Lung (tissue), 12 donors: ENCODE data around the gene PLEKHS1. TPM values are rescaled to one million over a fixed set of nuclear protein-coding genes. Genes with fewer than 3 reads are reported as not detected.

Experiments used
- ATAC-seq: fragments of 200-7000 bp; cut with Tn5 transposase; one replicate; pipeline ENCODE4 v1.9.1; 2020; ENCODE audit warnings: moderate number of reproducible peaks; ENCODE audit not compliant: insufficient read depth, low FRiP score
- DNase-seq, 3 donors: peaks; one replicate each; pipeline ENCODE4 v3.0.0-alpha.2; 2013 to 2017
- H3K27ac ChIP-seq, 2 donors: one replicate each; pipeline ENCODE4 v1.5.1; 2013; ENCODE audit warnings: mild to moderate bottlenecking in 2 of 2, moderate library complexity in 2 of 2, control low read depth in 1 of 2, inconsistent platforms in 1 of 2, low read depth in 1 of 2, low read length in 1 of 2
- H3K27me3 ChIP-seq, 3 donors: one replicate each; pipeline ENCODE4 v1.5.1; 2013; ENCODE audit warnings: low read length in 2 of 3; ENCODE audit not compliant: control insufficient read depth in 3 of 3, insufficient read depth in 3 of 3
- H3K36me3 ChIP-seq, 4 donors: one replicate each; pipeline ENCODE4 v1.5.1; 2013; ENCODE audit warnings: low read length in 4 of 4, mild to moderate bottlenecking in 1 of 4, moderate library complexity in 1 of 4; ENCODE audit not compliant: control insufficient read depth in 4 of 4, insufficient read depth in 4 of 4
- H3K4me1 ChIP-seq, 5 donors: one replicate each; pipeline ENCODE4 v1.5.1; 2013; ENCODE audit warnings: low read length in 5 of 5, mild to moderate bottlenecking in 2 of 5, moderate library complexity in 1 of 5; ENCODE audit not compliant: control insufficient read depth in 5 of 5, insufficient read depth in 5 of 5
- H3K4me3 ChIP-seq: one replicate; pipeline ENCODE4 v1.5.1; 2013; ENCODE audit warnings: mild to moderate bottlenecking, control low read depth, moderate library complexity
- H3K9ac ChIP-seq, 2 donors: one replicate each; pipeline ENCODE4 v1.5.1; 2013; ENCODE audit warnings: low read length in 2 of 2, control low read depth in 1 of 2; ENCODE audit not compliant: insufficient read depth in 1 of 2
- H3K9me3 ChIP-seq, 4 donors: one replicate each; pipeline ENCODE4 v1.5.1; 2013; ENCODE audit warnings: low read length in 3 of 4, mild to moderate bottlenecking in 1 of 4, moderate library complexity in 1 of 4; ENCODE audit not compliant: control insufficient read depth in 4 of 4, insufficient read depth in 3 of 4
- WGBS, 2 donors: extraction: QIAGEN DNeasy Blood & Tissue Kit; methylation state at CpG; one replicate each; pipeline ENCODE4 v1.1.7; 2013; 5-methylcytosine and 5-hydroxymethylcytosine counted together
- polyA plus RNA-seq, 2 donors: library from polyadenylated mRNA; stranded (reverse); fragments of 200-250 nt; gene quantifications; one replicate each; pipeline ENCODE4 v1.2.1, GENCODE V29; 2013
- total RNA-seq, 2 donors: library from RNA; depleted of rRNA in 1 of 2; stranded (reverse); fragments of >200 nt in 1 of 2; gene quantifications; one replicate each; pipeline ENCODE4 v1.2.1, GENCODE V29; 2014 to 2021
- TF ChIP-seq, protein P1 (sequence below): IDR thresholded peaks from 2 replicates; pipeline ENCODE4 v1.5.1; 2012; ENCODE audit warnings: mild to moderate bottlenecking; ENCODE audit errors: control extremely low read depth, extremely low read depth
- donor health status: control.
- donor health status: control.
- donor health status: Bipolar disorder and iron deficiency.
- donor health status: healthy.
- donor health status: DM: yes; HTN: yes; CAD: no.

PLEKHS1 gene
- total and polyA plus RNA-seq, 4 donors, result 4.2 to 21.9 (median 10.4) TPM

DNA sequence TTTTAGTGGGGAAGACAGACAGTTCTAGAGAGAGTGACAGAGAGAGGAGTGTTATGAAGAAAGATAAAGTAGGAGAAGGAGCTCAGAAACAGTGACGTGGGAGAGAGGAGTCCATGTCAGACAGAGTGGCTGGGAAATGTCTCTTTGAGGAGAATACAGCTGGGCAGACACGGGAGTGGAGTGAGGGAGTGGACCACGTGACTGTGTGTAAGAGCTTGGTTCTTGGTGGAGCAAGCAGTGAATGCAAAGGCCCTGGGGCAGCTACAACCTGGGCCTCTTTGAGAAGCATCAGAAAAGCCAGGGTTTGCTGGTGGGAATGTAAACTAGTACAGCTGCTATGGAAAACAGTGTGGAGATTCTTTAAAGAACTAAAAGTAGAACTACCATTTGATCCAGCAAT, 11.9 kb upstream of the PLEKHS1 start:
- Histone ChIP-seq H3K9me3 (no peaks in the 10 kb centered on the region), H3K27ac (no peak overlapping the region), H3K9ac (no peak overlapping the region), H3K36me3 (no peaks in the 10 kb centered on the region), H3K4me3 (no peak overlapping the region), H3K27me3 (no peaks in the 10 kb centered on the region), H3K4me1 (peaks cover 0 to 14% (median 4%) of the 10 kb centered on the region in 5 donors)
- ATAC-seq, result no peak
- DNase-seq, result no peak
- TF ChIP-seq, protein P1, sequence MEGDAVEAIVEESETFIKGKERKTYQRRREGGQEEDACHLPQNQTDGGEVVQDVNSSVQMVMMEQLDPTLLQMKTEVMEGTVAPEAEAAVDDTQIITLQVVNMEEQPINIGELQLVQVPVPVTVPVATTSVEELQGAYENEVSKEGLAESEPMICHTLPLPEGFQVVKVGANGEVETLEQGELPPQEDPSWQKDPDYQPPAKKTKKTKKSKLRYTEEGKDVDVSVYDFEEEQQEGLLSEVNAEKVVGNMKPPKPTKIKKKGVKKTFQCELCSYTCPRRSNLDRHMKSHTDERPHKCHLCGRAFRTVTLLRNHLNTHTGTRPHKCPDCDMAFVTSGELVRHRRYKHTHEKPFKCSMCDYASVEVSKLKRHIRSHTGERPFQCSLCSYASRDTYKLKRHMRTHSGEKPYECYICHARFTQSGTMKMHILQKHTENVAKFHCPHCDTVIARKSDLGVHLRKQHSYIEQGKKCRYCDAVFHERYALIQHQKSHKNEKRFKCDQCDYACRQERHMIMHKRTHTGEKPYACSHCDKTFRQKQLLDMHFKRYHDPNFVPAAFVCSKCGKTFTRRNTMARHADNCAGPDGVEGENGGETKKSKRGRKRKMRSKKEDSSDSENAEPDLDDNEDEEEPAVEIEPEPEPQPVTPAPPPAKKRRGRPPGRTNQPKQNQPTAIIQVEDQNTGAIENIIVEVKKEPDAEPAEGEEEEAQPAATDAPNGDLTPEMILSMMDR, result no peak
- WGBS, 2 donors, result 72 to 88% methylated on average over 3 of the region's 3 CpGs

- Histone ChIP-seq H3K4me3 (no peak overlapping the region), H3K4me1 (peaks cover 0 to 14% (median 2%) of the 10 kb centered on the region in 5 donors), H3K27ac (no peak overlapping the region), H3K36me3 (no peaks in the 10 kb centered on the region), H3K9ac (no peak overlapping the region), H3K27me3 (no peaks in the 10 kb centered on the region), H3K9me3 (no peaks in the 10 kb centered on the region)
- ATAC-seq (no peak), DNase-seq (no peak)
- WGBS, 2 donors, result 73 to 93% methylated on average over 3 of the region's 3 CpGs
- TF ChIP-seq, protein P1, result no peak
These were observed 10.6 kb upstream of the PLEKHS1 start for GRCh38 chr10:113740850-113741249.

GRCh38 chr10:113742466-113742865, 9.0 kb upstream of the PLEKHS1 start:
- H3K27ac ChIP-seq, result no peak overlapping the region
- ATAC-seq, result no peak
- 88 to 92% methylated on average over 2 of the region's 2 CpGs for WGBS, 2 donors

More at GRCh38 chr10:113742466-113742865, 9.0 kb upstream of the PLEKHS1 start:
- Histone ChIP-seq H3K4me1 (peaks cover 0 to 5% (median 0%) of the 10 kb centered on the region in 5 donors), H3K9me3 (no peaks in the 10 kb centered on the region), H3K27me3 (no peaks in the 10 kb centered on the region), H3K9ac (no peak overlapping the region), H3K4me3 (no peak overlapping the region), H3K36me3 (no peaks in the 10 kb centered on the region)
- TF ChIP-seq, protein P1, result no peak
- DNase-seq, result no peak
